ENCODE data around the gene ZNF426.

DNA sequence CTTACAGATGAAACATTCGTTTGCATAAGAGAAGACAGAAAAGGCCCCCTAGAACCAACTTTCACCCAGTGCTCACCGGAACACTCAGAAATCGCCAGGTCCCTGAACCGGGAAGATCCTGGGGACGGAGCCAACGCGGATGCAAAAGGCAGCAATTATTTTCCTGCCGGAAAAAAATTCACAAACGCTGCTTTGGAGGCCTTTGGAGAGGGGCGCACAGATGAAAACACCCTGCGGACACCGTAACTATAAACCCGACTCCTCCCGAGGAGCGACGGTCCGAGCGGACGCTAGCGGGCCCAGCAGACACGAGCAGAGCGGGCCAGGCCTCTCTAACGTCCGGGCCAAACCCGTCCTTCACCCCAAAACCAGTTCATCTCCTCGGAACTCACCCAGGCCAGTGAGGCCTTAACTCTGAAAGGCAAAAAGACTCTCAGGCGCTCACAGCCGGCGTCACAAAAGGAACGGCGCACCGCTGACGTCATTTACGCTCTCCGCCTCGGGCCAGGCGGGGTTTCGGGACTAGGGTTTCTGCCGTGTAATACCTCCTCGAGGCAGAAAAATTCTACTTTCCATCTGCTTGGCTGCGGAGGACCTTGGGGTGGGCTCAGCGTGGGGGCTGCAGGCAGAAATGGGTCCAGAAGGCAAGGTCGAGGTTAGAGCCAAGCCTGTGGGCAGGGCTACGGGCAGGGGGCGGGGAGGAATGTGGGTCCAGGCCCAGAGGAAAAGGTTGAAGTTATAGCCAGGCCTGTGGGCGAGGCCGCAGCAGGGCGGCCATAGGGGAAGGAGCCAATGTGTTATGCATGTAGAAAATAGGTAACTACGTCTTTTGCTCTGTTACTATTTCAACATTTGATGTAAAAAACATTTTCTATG lies at the start of gene ZNF426:
- TF ChIP-seq CTCF (conservative IDR thresholded peaks at IDR 0.05; ENCODE audit: low read depth, low read length) (no peak), EZH2 (IDR thresholded peaks at IDR 0.05; ENCODE audit: borderline replicate concordance, low read depth, low read length, poor library complexity, severe bottlenecking) (no peak)
